GM18867 (cell line): Measurements from ENCODE around the gene FAM110D.

Experiments used
- ATAC-seq: cut with Tn5 transposase; IDR thresholded peaks from one replicate; pipeline ENCODE4 v1.9.1; 2021; ENCODE audit warnings: mild to moderate bottlenecking, moderate library complexity; ENCODE audit not compliant: unreplicated experiment

Gene FAM110D

GRCh38 chr1:26184086-26184485, 25.2 kb downstream of the FAM110D start:
- ATAC-seq, result no peak

DNA sequence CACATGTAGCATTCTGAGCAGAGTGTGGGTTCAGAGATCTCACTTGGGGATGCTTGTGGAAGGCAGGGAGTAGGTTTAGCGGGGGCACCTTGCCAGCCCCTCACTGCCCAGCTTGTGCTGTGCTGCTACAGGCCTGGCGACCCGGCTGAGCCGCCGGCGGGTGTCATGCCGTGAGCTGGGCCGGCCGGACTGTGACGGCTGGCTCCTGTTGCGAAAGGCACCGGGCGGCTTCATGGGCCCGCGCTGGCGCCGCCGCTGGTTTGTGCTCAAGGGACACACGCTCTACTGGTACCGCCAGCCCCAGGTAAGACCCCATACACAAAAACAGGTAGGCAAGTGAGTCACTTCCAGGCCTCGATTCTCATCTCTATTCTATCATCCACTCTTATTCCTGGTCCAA, 26.0 kb downstream of the FAM110D start:
- no peak for ATAC-seq

DNA sequence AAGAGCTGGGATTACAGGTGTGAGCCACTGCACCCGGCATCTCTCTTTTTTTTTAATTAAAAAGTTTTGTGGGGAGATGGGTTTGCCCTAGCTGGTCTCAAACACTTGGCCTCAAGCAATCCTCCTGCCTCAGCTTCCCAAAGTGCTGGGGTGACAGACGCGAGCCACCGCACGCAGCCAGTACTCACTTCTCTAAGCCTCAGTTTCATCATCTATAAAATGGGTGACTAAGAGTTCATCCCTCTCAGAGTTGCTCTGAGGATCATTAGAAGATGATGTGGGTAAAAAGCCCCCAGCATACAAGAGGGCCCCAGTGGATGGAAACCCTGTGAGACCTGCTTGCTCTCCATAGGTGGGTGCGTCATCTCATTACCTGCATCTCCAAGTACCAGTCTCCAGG, 29.0 kb downstream of the FAM110D start:
- ATAC-seq, result no peak

GRCh38 chr1:26188477-26188876, 29.6 kb downstream of the FAM110D start:
- no peak for ATAC-seq

GRCh38 chr1:26189331-26189730, 30.5 kb downstream of the FAM110D start:
- no peak for ATAC-seq

DNA sequence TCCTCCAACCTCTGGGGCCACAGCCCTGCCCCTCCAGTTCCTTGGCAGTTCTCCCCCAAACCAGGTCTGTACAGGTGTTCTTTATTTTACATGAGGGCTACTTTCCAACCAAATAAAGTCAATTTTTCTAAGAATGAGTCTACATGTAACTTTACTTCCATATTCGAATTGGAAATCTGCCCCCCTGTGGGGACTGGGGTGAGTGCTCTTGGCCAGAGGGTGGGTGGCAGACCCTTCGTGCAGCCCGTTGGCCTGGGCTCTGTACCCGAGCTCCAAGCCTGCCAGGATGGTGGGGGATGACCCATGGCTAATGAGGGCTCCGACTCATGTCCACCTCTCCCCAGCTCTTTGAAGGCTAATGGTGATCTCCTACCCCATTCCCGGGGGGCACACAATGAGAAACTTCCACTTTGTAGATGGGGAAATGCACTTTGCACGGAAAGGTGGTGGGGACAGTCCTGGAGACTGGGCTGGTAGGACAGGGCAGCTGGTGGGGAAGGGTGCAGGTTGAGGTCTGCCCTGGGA, 30.9 kb downstream of the FAM110D start:
- no peak for ATAC-seq

- no peak for ATAC-seq
Measured at GRCh38 chr1:26190373-26190987, 31.6 kb downstream of the FAM110D start, which contains the start of gene CATSPER4. TSS of gene CATSPER4 (plus strand) at chr1:26190602. CDS start at chr1:26190628, 26 bp downstream.

DNA sequence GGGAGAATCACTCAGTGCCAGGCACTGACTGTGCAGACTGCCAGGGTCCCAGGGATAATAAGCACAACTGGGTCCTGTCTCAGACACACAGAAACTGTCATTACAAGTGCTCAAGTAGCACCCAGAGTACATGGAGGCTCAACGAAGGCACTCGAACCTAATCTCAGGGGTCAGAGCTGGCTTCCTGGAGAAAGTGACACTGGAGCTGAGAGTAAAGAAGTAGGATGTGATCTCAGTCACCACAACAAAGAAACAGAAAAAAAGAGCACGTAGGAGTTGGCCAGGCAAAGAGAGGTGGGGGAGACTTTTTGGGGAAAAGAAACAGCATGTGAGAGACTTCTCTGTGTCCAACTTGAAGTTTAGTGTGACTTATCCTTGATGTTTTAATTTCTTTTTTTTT, 32.9 kb downstream of the FAM110D start:
- ATAC-seq, result no peak

GRCh38 chr1:26195805-26196204, 36.9 kb downstream of the FAM110D start:
- no peak for ATAC-seq

- ATAC-seq, result no peak
Measured at GRCh38 chr1:26197301-26197700, 38.4 kb downstream of the FAM110D start.

GRCh38 chr1:26197813-26198212, 38.9 kb downstream of the FAM110D start:
- no peak for ATAC-seq

GRCh38 chr1:26200413-26200812, 41.5 kb downstream of the FAM110D start:
- no peak for ATAC-seq

GRCh38 chr1:26203642-26204318, 44.9 kb downstream of the FAM110D start:
- no peak for ATAC-seq

GRCh38 chr1:26210147-26210870, 51.4 kb downstream of the FAM110D start:
- no peak for ATAC-seq

DNA sequence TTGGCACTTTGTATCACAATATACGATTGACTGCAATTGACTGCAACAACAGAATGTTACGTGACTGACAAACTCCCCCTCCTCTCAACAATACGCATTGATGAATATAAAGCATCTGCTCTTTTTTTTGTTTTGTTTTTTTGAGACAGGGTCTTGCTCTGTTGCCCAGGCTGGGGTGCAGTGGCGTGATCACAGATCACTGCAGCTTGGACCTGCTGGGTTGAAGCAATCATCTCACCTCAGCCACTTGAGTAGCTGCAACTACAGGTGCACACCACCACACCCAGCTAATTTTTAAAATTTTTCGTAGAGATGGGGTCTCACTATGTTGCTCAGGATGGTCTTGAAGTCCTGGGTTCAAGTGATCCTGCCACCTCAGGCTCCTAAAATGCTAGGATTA, 53.8 kb downstream of the FAM110D start:
- no peak for ATAC-seq

GRCh38 chr1:26213335-26213905, 54.5 kb downstream of the FAM110D start:
- ATAC-seq, result no peak
